ENCODE results near the gene TECPR2. TPM values are rescaled to one million over a fixed set of nuclear protein-coding genes. Genes with fewer than 3 reads are reported as not detected.

TECPR2 gene
- total and polyA plus RNA-seq, 4 donors = 5.6 to 30.3 (median 19.5) TPM

- TF ChIP-seq CTCF (IDR thresholded peaks at IDR 0.05; ENCODE audit: control extremely low read depth, extremely low read depth) = no peak
- Histone ChIP-seq H3K9ac (ENCODE audit: insufficient read depth in 1 of 2, low read length in 2 of 2) (no peak overlapping the region), H3K4me3 (no peak overlapping the region), H3K4me1 (ENCODE audit: control insufficient read depth in 5 of 5, insufficient read depth in 5 of 5, low read length in 5 of 5) (peaks cover 0 to 2% (median 0%) of the 10 kb centered on the region in 5 donors), H3K9me3 (ENCODE audit: control insufficient read depth in 4 of 4, insufficient read depth in 3 of 4, low read length in 3 of 4) (no peaks in the 10 kb centered on the region), H3K36me3 (ENCODE audit: control insufficient read depth in 4 of 4, insufficient read depth in 4 of 4, low read length in 4 of 4) (peaks cover 7 to 21% (median 10%) of the 10 kb centered on the region in 4 donors), H3K27ac (ENCODE audit: low read depth in 1 of 2, low read length in 1 of 2) (no peak overlapping the region), H3K27me3 (ENCODE audit: control insufficient read depth in 3 of 3, insufficient read depth in 3 of 3, low read length in 2 of 3) (no peaks in the 10 kb centered on the region)
- no peak for DNase-seq
- WGBS, 2 donors = 95 to 97% methylated on average over 7 of the region's 7 CpGs
- no peak for ATAC-seq (ENCODE audit: insufficient read depth, low FRiP score)
These were observed 27.6 kb upstream of the TECPR2 start for GRCh38 chr14:102335163-102335562.

DNA sequence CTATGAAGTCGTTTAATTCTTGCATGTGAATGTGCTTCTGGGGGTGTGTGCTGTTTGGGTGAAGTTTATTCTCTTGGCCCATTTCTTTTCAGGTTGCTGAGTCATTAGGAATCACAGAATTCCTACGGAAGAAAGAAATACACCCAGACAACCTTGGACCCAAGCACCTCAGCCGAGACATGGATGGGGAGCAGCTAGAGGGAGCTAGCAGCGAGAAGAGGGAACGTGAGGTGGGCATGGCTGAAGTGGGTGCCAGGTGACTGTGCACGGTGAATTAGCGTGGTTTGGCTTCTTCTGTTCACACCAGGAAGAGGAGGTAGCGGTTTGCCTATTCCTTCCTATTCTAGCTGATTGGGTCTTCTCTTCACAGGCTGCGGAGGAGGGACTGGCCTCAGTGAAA is 24.0 kb upstream of the TECPR2 start:
- no peak overlapping the region for H3K4me3 ChIP-seq
- no peaks in the 10 kb centered on the region for H3K27me3 ChIP-seq (ENCODE audit: control insufficient read depth in 3 of 3, insufficient read depth in 3 of 3, low read length in 2 of 3)
- DNase-seq = no peak
- 93% methylated on average over 9 of the region's 9 CpGs for WGBS, 2 donors
- no peaks in the 10 kb centered on the region for H3K9me3 ChIP-seq (ENCODE audit: control insufficient read depth in 4 of 4, insufficient read depth in 3 of 4, low read length in 3 of 4)
- peaks cover 7 to 27% (median 18%) of the 10 kb centered on the region in 4 donors for H3K36me3 ChIP-seq (ENCODE audit: control insufficient read depth in 4 of 4, insufficient read depth in 4 of 4, low read length in 4 of 4)
- no peak for ATAC-seq (ENCODE audit: insufficient read depth, low FRiP score)
- H3K27ac ChIP-seq (ENCODE audit: low read depth in 1 of 2, low read length in 1 of 2) = no peak overlapping the region
- no peak for TF ChIP-seq CTCF (IDR thresholded peaks at IDR 0.05; ENCODE audit: control extremely low read depth, extremely low read depth)
- H3K4me1 ChIP-seq (ENCODE audit: control insufficient read depth in 5 of 5, insufficient read depth in 5 of 5, low read length in 5 of 5) = no peaks in the 10 kb centered on the region
- H3K9ac ChIP-seq (ENCODE audit: insufficient read depth in 1 of 2, low read length in 2 of 2) = no peak overlapping the region

DNA sequence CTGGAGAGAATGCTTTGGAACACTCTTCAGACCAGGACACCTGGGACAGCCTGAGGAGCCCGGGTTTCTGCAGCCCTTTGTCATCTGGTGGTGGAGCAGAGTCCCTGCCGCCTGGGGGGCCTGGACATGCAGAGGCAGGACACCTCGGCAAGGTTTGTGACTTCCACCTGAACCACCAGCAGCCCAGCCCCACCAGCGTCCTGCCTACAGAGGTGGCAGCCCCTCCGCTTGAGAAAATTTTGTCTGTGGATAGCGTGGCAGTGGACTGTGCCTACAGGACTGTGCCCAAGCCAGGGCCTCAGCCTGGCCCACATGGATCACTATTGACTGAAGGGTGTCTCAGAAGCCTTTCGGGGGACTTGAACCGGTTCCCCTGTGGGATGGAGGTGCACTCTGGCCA is 21.2 kb upstream of the TECPR2 start:
- Histone ChIP-seq H3K36me3 (ENCODE audit: control insufficient read depth in 4 of 4, insufficient read depth in 4 of 4, low read length in 4 of 4) (peaks cover 10 to 38% (median 26%) of the 10 kb centered on the region in 4 donors), H3K4me3 (no peak overlapping the region), H3K27me3 (ENCODE audit: control insufficient read depth in 3 of 3, insufficient read depth in 3 of 3, low read length in 2 of 3) (no peaks in the 10 kb centered on the region), H3K4me1 (ENCODE audit: control insufficient read depth in 5 of 5, insufficient read depth in 5 of 5, low read length in 5 of 5) (no peaks in the 10 kb centered on the region), H3K9me3 (ENCODE audit: control insufficient read depth in 4 of 4, insufficient read depth in 3 of 4, low read length in 3 of 4) (no peaks in the 10 kb centered on the region), H3K9ac (ENCODE audit: insufficient read depth in 1 of 2, low read length in 2 of 2) (no peak overlapping the region), H3K27ac (ENCODE audit: low read depth in 1 of 2, low read length in 1 of 2) (no peak overlapping the region)
- WGBS, 2 donors = 90 to 96% methylated on average over 8 of the region's 8 CpGs
- no peak for ATAC-seq (ENCODE audit: insufficient read depth, low FRiP score)
- no peak for TF ChIP-seq CTCF (IDR thresholded peaks at IDR 0.05; ENCODE audit: control extremely low read depth, extremely low read depth)
- DNase-seq = no peak

GRCh38 chr14:102342238-102342637 is 20.5 kb upstream of the TECPR2 start:
- no peaks in the 10 kb centered on the region for H3K4me1 ChIP-seq (ENCODE audit: control insufficient read depth in 5 of 5, insufficient read depth in 5 of 5, low read length in 5 of 5)
- no peak overlapping the region for H3K27ac ChIP-seq (ENCODE audit: low read depth in 1 of 2, low read length in 1 of 2)
- WGBS, 2 donors = 91 to 94% methylated on average over 5 of the region's 5 CpGs

More at GRCh38 chr14:102342238-102342637, 20.5 kb upstream of the TECPR2 start:
- H3K9ac ChIP-seq (ENCODE audit: insufficient read depth in 1 of 2, low read length in 2 of 2) = no peak overlapping the region
- H3K4me3 ChIP-seq = no peak overlapping the region
- TF ChIP-seq CTCF (IDR thresholded peaks at IDR 0.05; ENCODE audit: control extremely low read depth, extremely low read depth) = no peak
- ATAC-seq (ENCODE audit: insufficient read depth, low FRiP score) = no peak
- no peaks in the 10 kb centered on the region for H3K27me3 ChIP-seq (ENCODE audit: control insufficient read depth in 3 of 3, insufficient read depth in 3 of 3, low read length in 2 of 3)
- no peaks in the 10 kb centered on the region for H3K9me3 ChIP-seq (ENCODE audit: control insufficient read depth in 4 of 4, insufficient read depth in 3 of 4, low read length in 3 of 4)
- H3K36me3 ChIP-seq (ENCODE audit: control insufficient read depth in 4 of 4, insufficient read depth in 4 of 4, low read length in 4 of 4) = peaks cover 10 to 40% (median 27%) of the 10 kb centered on the region in 4 donors
- no peak for DNase-seq

Data from lung (tissue), 12 donors.